ENCODE results near the gene STAT3. TPM values are rescaled to one million over a fixed set of nuclear protein-coding genes. Genes with fewer than 3 reads are reported as not detected.

STAT3 gene
- total RNA-seq (100 to 1,000 TPM in 8 of 10 donors, 10 to 100 TPM in 2; 87.2 to 398 (median 115) TPM), polyA plus RNA-seq (10 to 100 TPM; 33.9 to 61.7 TPM)
- long read RNA-seq, donor 1, full-length matches to known transcripts: 161 of 316 reads
- long read RNA-seq, donor 1, partial matches to known transcripts: 65 of 316 reads
- long read RNA-seq, donor 1, other reads (novel, unspliced or antisense): 90 of 316 reads
- long read RNA-seq, donor 2, full-length matches to known transcripts: 118 of 249 reads
- long read RNA-seq, donor 2, partial matches to known transcripts: 48 of 249 reads
- long read RNA-seq, donor 2, other reads (novel, unspliced or antisense): 83 of 249 reads
- long read RNA-seq, donor 3, full-length matches to known transcripts: 595 of 1,415 reads
- long read RNA-seq, donor 3, partial matches to known transcripts: 406 of 1,415 reads
- long read RNA-seq, donor 3, other reads (novel, unspliced or antisense): 414 of 1,415 reads

GRCh38 chr17:42388381-42389134, at the start of gene STAT3:
Gene STAT3 (minus strand): TSS chr17:42388442. CDS start chr17:42348516, 39,926 bp downstream.
- peak; percentile 100 for DNase-seq
- Histone ChIP-seq H3K27ac (peak within 1 kb of the TSS; percentile 95 to 100 (median 100)), H3K36me3 (peaks cover 0 to 10% (median 0%) of the 10 kb centered on the region in 9 donors), H3K4me3 (peak within 1 kb of the TSS; percentile 67 to 100 (median 90)), H3K4me1 (peaks cover 0 to 50% (median 35%) of the 10 kb centered on the region in 9 donors), H3K9me3 (no peaks in the 10 kb centered on the region), H3K27me3 (no peaks in the 10 kb centered on the region)
- 0 to 1% methylated on average over 44 of the region's 44 CpGs for WGBS, 2 donors
- intact Hi-C loops (cut with DNase I): loop anchor here in 4 of 10 donors (2.0 to 5.0 kb wide), 4 partner anchors 18 to 66 kb away; no protein-coding TSS in a partner anchor
- ATAC-seq: peak; percentile 95 to 99 (median 98)
- peak in 3 of 9 donors; percentile 2 to 32 (median 26) for TF ChIP-seq CTCF (IDR thresholded peaks at IDR 0.05)

GRCh38 chr17:42436391-42436790, 48.1 kb upstream of the STAT3 start:
- ATAC-seq: peak; percentile 91 to 98 (median 95)
- H3K36me3 ChIP-seq: no peaks in the 10 kb centered on the region
- peak in 1 of 2 donors; percentile 78 for DNase-seq
- intact Hi-C loops (cut with DNase I): loop anchor here in 1 of 10 donors (10.0 kb wide), 1 partner anchor 78 kb away; no protein-coding TSS in a partner anchor
- 41 to 46% methylated on average over 6 of the region's 6 CpGs for WGBS, 2 donors
- H3K4me3 ChIP-seq: peak overlapping the region in 1 of 10 donors; percentile 16
- no peaks in the 10 kb centered on the region for H3K9me3 ChIP-seq
- TF ChIP-seq CTCF (IDR thresholded peaks at IDR 0.05): no peak
- peaks cover 0 to 39% (median 29%) of the 10 kb centered on the region in 9 donors for H3K4me1 ChIP-seq
- no peaks in the 10 kb centered on the region for H3K27me3 ChIP-seq
- H3K27ac ChIP-seq: peak overlapping the region; percentile 49 to 92 (median 86)

- Histone ChIP-seq H3K4me3 (no peak overlapping the region), H3K36me3 (no peaks in the 10 kb centered on the region), H3K4me1 (peaks cover 0 to 52% (median 32%) of the 10 kb centered on the region in 9 donors), H3K27me3 (no peaks in the 10 kb centered on the region), H3K27ac (peak overlapping the region in 6 of 10 donors; percentile 10 to 66 (median 23)), H3K9me3 (no peaks in the 10 kb centered on the region)
- 42 to 63% methylated on average over 3 of the region's 3 CpGs for WGBS, 2 donors
- TF ChIP-seq CTCF (IDR thresholded peaks at IDR 0.05): no peak
- intact Hi-C loops (cut with DNase I): loop anchor here in 2 of 10 donors (5.0 to 10.0 kb wide), 2 partner anchors 83 to 86 kb away; no protein-coding TSS in a partner anchor
- no peak for DNase-seq
- no peak for ATAC-seq
Observed at GRCh38 chr17:42431758-42432161, 43.5 kb upstream of the STAT3 start.
